COLO668 (cell line): ENCODE results near the gene LGALS9B.
"Not testable (repeated sequence)": the region's sequence is repeated elsewhere in the genome, so short reads cannot be mapped to it uniquely, and the experiment has no call there.

ENCODE experiments used
- DNase-seq: peaks from one replicate; lab custom pipeline; 2025; ENCODE audit not compliant: unreplicated experiment; lab: John Stamatoyannopoulos, UW

The LGALS9B gene

GRCh38 chr17:20469107-20469506 is 1.8 kb upstream of the LGALS9B start:
- DNase-seq, result not testable (repeated sequence)

DNA sequence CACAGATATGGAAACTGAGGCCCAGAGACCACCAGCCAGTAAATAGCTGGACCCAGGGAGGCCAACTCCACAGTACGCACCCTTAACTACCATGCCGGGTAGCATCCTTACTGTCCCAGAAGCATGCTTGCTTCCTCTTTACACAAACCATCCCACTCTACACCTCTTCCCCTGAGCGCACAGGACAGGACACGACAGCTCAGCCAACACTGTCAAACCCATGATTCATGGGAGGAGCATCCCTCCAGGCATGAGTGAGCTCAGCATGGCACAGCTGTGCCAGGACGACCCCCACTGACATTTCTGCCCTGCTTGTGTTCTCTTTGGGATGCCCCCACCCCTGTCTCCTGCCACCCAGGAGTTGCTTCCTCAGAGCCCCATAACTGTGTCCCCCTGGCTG is 340 bp downstream of the LGALS9B start:
- not testable (repeated sequence) for DNase-seq

- DNase-seq, result not testable (repeated sequence)
Measured at GRCh38 chr17:20466553-20466952, 786 bp downstream of the LGALS9B start.

GRCh38 chr17:20465535-20465934 is 1.8 kb downstream of the LGALS9B start:
- DNase-seq, result not testable (repeated sequence)

GRCh38 chr17:20464854-20465414 is 2.4 kb downstream of the LGALS9B start:
- not testable (repeated sequence) for DNase-seq

- DNase-seq, result not testable (repeated sequence)
Measured at GRCh38 chr17:20462158-20462557, 5.2 kb downstream of the LGALS9B start.

DNA sequence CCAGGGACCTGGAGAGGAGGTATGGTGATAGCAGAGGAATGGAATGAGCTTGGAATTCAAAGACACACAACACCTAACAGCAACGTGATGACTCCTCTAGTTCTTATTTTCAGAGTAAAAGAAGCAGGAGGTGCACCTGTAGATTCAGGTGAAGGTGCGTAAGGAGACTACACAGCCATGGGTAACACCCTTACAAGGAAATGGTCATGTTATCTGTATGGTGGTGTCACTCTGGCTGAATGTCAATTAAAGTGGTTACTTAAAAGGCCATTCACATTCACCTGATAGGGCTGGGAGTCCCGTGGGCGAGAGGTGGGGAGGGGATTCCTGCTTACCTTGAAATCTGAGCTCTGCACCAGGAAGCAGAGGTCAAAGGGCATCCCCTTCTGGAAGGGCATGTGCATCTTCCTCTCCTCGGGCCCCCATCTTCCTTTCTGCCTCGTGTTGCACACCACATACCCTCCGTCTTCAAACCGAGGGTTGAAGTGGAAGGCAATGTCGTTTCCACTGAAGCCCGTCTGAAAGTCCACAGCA is 9.4 kb downstream of the LGALS9B start:
- not testable (repeated sequence) for DNase-seq

- not testable (repeated sequence) for DNase-seq
Measured at GRCh38 chr17:20455106-20455505, 12.2 kb downstream of the LGALS9B start.

GRCh38 chr17:20453820-20454434 is 13.4 kb downstream of the LGALS9B start:
- DNase-seq, result not testable (repeated sequence)

DNA sequence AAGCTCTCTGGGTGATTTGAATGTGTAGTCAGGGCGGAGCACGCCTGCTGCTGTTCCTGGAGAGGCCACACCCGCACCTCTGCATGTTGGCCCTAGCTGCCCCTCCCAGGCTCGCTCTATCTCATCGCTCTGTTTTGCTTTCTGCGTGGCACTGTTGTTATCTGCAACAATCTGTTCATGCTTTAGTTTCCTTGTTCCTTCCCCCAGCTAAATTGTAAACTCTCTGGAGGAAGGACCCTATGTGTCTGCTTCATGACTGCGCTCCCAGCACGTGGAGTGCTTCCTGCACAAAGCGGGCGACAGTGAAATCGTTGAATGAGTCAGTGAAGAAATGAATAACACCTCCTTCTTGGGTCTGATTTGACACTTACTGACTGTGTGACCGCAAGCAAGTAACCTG is 16.5 kb downstream of the LGALS9B start:
- not testable (repeated sequence) for DNase-seq

- DNase-seq, result not testable (repeated sequence)
Measured at GRCh38 chr17:20447534-20448321, 19.6 kb downstream of the LGALS9B start.

GRCh38 chr17:20446895-20447294 is 20.4 kb downstream of the LGALS9B start:
- DNase-seq, result not testable (repeated sequence)

DNA sequence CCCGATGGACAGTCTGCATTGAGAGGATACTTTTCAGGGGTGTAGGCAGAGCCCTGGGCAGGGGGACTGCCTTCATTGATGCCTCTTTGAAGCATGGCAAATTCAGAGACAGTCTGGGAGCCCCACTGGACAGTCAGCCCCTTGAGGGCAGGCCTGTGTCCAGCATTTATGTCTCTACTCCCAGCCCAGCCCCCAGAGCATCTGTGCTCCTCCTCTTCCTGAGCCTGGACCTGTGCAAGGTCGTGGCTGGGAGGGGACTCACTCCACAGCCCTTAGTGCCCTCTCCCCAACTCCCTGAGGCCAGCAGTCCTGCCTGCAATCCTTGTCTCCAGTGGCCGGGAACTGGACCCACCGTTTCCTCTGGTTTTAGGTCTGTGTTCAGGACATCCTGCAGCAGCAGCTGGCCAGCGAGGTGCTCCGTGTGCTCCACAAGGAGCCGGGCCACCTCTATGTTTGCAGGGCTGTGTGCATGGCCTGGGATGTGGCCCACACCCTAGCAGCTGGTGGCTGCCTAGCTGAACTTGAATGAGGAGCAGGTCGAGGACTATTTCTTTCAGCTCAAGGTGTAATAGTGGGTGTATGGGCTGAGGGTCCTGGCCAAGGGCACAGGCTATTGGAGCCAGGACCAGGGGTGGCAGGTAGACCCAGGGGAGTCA is 22.6 kb downstream of the LGALS9B start:
- DNase-seq, result not testable (repeated sequence)

DNA sequence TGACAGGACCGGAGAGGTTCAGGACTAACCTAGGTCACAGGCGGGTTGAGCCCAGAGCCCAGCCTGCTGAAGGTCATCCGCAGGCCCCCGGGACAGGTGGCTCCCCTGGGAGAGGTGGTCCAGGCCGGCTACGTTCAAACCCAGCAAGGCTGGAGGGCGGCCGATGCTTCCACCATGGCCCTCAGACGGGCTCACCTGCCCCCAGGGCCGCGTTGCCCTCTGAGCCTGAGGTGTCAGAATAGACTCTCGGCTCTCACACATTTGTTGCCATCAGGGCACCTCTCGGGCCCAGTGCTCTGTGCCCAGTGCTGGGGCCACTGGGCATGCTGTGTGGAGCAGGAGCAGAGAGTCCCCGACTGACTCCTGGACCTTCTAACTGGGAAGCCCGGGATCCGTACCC is 23.2 kb downstream of the LGALS9B start:
- not testable (repeated sequence) for DNase-seq

- DNase-seq, result not testable (repeated sequence)
Measured at GRCh38 chr17:20443632-20444031, 23.7 kb downstream of the LGALS9B start.

- not testable (repeated sequence) for DNase-seq
Measured at GRCh38 chr17:20440665-20441064, 26.7 kb downstream of the LGALS9B start.

GRCh38 chr17:20435166-20435565 is 32.2 kb downstream of the LGALS9B start:
- not testable (repeated sequence) for DNase-seq

DNA sequence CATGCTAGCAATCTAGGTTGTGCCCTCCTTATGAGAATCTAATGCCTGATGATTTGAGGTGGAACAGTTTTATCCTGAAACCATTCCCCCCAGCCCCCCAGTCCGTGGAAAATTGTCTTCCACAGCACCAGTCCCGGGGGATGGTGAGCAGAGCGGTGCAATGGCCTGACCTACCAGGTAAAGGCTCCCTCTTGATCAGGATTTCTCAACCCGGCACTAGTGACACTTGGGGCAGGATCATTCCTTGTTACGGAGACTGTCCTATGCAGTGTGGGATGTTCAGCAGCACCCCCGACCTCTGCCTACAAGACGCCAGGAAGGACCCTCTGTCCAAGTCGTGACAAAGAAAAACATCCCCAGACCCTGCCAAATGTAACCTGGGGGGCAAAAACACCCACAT is 34.0 kb downstream of the LGALS9B start:
- not testable (repeated sequence) for DNase-seq

DNA sequence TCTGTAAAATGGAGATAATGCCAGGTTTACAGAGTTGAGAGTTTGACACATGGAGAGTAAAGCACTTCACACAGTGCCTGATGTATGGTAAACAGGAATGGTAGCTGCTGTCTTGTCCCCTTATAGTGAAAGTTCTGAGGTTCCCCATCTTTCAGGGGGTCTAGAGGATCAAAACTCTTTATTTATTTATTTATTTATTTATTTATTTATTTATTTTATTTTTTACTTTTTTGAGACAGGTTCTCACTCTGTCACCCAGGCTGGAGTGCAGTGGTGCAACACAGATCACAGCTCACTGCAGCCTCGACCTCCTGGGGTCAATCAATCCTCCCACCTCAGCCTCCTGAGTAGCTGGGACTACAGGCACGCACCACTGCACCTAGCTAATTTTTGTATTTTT is 40.1 kb downstream of the LGALS9B start:
- DNase-seq, result not testable (repeated sequence)

DNA sequence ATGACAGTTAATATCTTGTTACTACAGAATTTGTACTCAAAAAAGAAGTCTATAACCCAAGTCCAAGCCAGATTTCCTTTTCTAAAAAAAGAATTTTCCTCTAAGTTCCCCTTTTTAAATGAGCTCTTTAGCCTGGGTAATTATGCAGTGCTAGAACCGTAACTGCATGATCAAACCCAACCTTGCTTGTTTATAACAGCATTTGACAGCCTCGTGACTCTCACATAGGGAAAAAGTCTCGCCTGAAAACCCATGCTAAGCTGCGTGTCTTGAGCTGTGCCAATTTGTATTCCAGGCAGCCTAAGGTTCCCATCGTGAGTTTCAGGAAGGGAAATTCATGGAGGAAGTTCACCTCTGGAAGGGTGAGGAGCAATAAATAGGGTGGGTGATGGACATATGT is 44.5 kb downstream of the LGALS9B start:
- DNase-seq, result not testable (repeated sequence)

DNA sequence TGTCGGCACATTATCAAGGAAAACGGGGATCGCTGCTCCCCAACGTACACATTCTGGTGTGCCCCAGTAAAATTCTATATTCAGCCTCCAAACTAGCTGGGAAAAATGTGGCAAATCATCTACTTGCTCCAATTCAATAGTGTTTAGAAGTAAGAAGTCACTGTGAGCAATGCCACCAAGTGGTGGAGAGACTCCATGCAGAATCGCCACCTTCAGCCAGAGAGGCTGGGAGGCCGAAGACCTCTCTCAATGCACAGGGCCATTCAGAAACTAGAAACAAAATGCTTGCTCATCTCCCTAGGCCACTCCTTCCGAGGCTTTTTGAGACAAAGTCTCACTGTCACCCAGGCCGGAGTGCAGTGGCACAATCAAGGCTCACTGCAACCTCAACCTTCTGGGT is 48.5 kb downstream of the LGALS9B start:
- not testable (repeated sequence) for DNase-seq
